ENCODE data around the gene TREML1.

Gene TREML1

DNA sequence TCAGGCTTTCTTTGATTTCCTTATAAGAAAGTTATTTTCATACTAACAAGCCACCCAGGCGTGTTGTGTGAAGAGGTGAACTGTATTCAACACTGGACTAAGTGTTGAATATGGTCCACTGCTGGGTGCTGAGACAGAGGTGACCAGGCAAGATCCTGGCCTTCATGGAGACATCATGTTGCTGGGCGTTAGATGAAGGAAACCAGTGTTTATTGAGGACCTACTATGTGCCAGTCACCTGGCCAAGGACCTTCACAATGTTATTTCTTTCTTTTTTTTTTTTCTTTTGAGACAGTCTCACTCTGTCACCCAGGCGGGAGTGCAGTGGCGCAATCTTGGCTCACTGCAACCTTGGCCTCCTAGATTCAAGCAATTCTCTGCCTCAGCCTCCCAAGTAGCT is 1.9 kb upstream of the TREML1 start:
- TF ChIP-seq, protein P1, sequence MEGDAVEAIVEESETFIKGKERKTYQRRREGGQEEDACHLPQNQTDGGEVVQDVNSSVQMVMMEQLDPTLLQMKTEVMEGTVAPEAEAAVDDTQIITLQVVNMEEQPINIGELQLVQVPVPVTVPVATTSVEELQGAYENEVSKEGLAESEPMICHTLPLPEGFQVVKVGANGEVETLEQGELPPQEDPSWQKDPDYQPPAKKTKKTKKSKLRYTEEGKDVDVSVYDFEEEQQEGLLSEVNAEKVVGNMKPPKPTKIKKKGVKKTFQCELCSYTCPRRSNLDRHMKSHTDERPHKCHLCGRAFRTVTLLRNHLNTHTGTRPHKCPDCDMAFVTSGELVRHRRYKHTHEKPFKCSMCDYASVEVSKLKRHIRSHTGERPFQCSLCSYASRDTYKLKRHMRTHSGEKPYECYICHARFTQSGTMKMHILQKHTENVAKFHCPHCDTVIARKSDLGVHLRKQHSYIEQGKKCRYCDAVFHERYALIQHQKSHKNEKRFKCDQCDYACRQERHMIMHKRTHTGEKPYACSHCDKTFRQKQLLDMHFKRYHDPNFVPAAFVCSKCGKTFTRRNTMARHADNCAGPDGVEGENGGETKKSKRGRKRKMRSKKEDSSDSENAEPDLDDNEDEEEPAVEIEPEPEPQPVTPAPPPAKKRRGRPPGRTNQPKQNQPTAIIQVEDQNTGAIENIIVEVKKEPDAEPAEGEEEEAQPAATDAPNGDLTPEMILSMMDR (IDR thresholded peaks at IDR 0.05; ENCODE audit: control insufficient read depth, insufficient read depth, low read depth, low read length, missing control alignments): no peak
- DNase-seq (ENCODE audit: low read depth): no peak
- H3K4me3 ChIP-seq (ENCODE audit: control insufficient read depth, low read depth, low read length): no peak overlapping the region

DNA sequence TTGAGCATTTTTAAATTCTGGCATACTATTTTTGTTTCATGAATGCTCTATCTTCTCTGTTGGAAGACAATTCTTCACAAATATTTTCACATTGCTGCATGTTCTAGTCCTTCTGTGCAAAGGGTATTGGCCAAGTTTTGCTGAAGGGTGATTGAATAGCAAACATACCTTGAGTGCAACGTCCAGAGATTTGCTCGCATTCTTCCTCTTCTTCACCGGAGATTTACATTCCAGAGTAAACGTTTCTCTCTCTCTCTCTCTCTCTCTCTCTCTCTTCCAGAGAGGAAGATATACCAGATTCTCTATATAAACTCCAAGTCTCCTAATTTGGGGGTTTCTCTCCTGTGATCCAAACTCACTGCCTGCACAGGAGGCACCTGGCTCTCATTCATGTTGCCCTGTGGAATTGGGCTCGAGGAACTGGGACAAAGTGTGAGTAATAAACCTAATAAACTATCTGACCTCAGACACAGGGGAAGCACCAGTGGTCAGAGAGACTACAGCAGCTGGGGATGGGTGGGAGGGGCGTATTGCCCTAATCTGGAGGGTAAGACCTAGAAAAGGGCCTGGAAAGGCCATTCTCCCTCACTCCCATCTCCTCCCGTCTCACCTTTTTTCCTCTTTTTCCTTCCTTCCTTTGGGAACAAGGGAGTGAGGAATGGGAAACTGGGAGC is 1.1 kb upstream of the TREML1 start:
- DNase-seq (ENCODE audit: low read depth): no peak
- TF ChIP-seq, protein P1 (IDR thresholded peaks at IDR 0.05; ENCODE audit: control insufficient read depth, insufficient read depth, low read depth, low read length, missing control alignments): no peak
- H3K4me3 ChIP-seq (ENCODE audit: control insufficient read depth, low read depth, low read length): no peak overlapping the region

DNA sequence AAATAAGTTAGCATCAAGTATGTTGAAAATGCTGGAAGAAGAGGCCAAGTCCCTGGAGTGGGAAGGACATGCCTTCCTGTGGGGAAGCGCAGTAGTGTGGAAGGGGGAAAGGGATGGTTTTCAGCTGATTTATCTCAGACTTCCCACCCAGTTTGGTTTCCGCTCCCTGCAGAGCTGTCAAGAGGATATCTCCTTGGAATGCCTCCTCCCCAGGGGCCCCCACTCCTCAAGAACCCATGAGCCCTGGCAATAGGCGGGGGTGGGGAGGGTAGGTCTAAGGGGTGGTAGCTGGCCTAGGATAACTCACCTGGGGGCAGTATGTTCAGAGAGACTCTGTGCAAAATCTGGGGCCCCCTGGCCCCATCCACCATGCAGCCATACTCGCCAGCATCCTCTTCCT is 696 bp downstream of the TREML1 start:
- no peak for DNase-seq (ENCODE audit: low read depth)
- no peak overlapping the region for H3K4me3 ChIP-seq (ENCODE audit: control insufficient read depth, low read depth, low read length)
- TF ChIP-seq, protein P1 (IDR thresholded peaks at IDR 0.05; ENCODE audit: control insufficient read depth, insufficient read depth, low read depth, low read length, missing control alignments): no peak

DNA sequence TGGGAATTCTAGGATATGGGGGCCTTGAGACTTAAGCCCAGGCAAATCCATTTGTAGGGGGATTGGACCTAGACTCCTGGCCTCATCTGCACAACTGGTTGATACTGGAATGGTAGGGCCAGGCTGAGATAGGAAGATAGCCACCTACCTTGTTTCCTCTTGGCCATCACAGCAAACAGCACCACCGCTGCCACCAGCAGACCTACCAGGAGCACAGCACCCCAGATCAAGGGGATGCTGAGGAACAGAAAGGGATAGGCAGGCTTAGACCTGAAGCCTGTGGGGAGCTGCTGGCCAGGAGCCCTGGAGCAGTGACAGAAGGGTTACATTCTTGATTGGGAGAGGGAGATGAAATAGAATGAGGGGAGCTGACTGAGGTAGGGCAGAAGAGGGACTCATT is 3.5 kb downstream of the TREML1 start:
- TF ChIP-seq, protein P1 (IDR thresholded peaks at IDR 0.05; ENCODE audit: control insufficient read depth, insufficient read depth, low read depth, low read length, missing control alignments): no peak
- no peak for DNase-seq (ENCODE audit: low read depth)

DNA sequence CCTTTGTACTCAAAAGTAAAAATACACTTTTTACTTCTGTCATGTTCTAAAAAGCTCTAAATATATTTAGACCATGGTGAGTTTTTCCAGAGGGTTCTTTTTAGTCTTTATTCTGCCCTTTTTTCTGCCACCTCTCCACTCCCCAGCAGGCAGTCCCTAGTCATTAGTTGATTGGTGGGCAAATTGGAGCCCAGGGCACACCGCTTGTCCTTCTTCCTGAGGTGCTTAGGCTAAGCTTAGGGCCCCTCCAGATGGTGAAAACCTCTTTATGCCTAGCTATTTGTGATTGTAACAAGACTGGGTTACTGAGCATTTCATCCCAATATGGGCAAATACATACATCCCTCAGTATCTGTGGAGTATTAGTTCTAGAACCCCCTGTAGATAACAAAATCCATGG is 6.2 kb downstream of the TREML1 start:
- DNase-seq (ENCODE audit: low read depth): no peak
- TF ChIP-seq, protein P1 (IDR thresholded peaks at IDR 0.05; ENCODE audit: control insufficient read depth, insufficient read depth, low read depth, low read length, missing control alignments): no peak
- no peak overlapping the region for H3K4me3 ChIP-seq (ENCODE audit: control insufficient read depth, low read depth, low read length)

More for the DNA sequence above, 3.5 kb downstream of the TREML1 start:
- H3K4me3 ChIP-seq (ENCODE audit: control insufficient read depth, low read depth, low read length): no peak overlapping the region

DNA sequence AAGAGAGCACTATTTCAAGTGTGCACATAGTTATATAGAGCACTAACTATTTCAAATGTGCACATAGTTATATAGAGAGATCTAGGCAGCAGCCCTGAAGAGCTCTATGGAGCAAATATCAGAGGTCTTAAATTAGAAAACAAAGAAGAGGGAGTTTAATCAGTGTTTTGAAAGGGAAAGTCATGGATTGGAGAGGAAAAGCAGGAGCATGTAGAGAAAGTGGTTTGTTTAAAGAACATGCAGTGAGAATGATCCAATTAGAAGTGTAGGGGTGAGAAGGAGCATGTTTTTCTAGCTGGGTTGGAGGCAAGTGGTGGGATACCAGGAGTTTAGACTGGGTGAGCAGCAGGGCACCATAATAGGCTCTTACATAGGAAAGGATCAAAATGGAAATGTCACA is 17.2 kb downstream of the TREML1 start:
- DNase-seq (ENCODE audit: low read depth): no peak
- no peak overlapping the region for H3K4me3 ChIP-seq (ENCODE audit: control insufficient read depth, low read depth, low read length)
- TF ChIP-seq, protein P1 (IDR thresholded peaks at IDR 0.05; ENCODE audit: control insufficient read depth, insufficient read depth, low read depth, low read length, missing control alignments): no peak

All from AG09309 (cell line).